Right lobe of liver (tissue), 4 donors: Measurements from ENCODE around the gene TRIO.

Experiments
- POLR2A ChIP-seq: fragments of 450-650 bp; IDR thresholded peaks from one replicate; pipeline ENCODE4 v1.6.1; 2017; ENCODE audit warnings: antibody characterized with exemption, mild to moderate bottlenecking
- TF ChIP-seq, protein P1 (sequence below), 4 donors: fragments of 200-600 bp in 3 of 4; fragments of 450-650 bp in 1 of 4; IDR thresholded peaks; one replicate each; pipeline versions ENCODE4 v1.5.1 to v1.8.0; 2016 to 2022; ENCODE audit warnings: antibody characterized with exemption in 4 of 4, mild to moderate bottlenecking in 2 of 4
- donor health status: DM: no; HTN: no; CAD: no.
- donor health status: DM: no; HTN: no; CAD: no.
- donor health status: DM: no; HTN: yes; CAD: no.

DNA sequence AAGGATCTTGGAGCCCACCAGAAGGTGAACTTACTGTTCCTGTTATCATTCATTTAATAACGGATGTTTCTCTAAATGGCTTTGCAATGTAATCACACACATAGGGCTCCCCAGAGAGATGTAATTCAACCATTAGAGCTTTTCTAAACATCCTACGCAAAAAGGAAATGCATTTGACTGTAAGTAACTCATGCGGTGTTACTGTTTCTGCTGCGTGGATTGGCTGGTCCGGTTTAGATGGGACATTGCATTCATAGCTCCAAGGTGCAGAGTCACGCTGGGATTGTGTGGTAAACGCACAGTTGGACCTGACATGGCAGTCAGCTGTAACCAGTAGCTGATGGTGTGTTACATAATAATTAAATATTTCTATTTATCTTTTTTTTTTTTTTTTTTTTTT lies 252.9 kb downstream of the TRIO start:
- no peak for TF ChIP-seq POLR2A
- TF ChIP-seq, protein P1, sequence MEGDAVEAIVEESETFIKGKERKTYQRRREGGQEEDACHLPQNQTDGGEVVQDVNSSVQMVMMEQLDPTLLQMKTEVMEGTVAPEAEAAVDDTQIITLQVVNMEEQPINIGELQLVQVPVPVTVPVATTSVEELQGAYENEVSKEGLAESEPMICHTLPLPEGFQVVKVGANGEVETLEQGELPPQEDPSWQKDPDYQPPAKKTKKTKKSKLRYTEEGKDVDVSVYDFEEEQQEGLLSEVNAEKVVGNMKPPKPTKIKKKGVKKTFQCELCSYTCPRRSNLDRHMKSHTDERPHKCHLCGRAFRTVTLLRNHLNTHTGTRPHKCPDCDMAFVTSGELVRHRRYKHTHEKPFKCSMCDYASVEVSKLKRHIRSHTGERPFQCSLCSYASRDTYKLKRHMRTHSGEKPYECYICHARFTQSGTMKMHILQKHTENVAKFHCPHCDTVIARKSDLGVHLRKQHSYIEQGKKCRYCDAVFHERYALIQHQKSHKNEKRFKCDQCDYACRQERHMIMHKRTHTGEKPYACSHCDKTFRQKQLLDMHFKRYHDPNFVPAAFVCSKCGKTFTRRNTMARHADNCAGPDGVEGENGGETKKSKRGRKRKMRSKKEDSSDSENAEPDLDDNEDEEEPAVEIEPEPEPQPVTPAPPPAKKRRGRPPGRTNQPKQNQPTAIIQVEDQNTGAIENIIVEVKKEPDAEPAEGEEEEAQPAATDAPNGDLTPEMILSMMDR (IDR thresholded peaks at IDR 0.05): no peak
